ENCODE data around the gene CHCHD10.

DNA sequence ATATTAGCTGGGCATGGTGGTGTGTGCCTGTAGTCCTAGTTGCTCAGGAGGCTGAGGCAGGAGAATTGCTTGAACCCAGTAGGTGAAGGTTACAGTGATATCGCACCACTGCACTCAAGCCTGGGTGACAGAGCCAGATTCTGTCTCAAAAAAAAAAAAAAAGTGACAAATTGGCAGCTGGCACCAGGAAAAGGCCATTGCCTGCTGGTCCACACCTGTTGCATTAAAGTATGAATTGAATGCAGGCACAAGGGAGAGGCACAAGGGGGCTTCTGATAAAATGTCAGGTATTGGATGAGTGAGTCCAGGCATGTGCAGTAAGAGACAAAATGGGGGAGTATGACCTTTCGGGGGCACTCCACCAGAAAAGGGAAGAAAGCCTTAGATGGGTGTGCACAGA is 45.0 kb downstream of the CHCHD10 start:
- TF ChIP-seq POLR2A (IDR thresholded peaks at IDR 0.05; ENCODE audit: low read depth, low read length) (no peak), RCOR1 (IDR thresholded peaks at IDR 0.05; ENCODE audit: insufficient replicate concordance, low read length) (no peak), SMC3 (IDR thresholded peaks at IDR 0.05; ENCODE audit: low read depth, low read length) (no peak), MAZ (IDR thresholded peaks at IDR 0.05; ENCODE audit: borderline replicate concordance, low read depth, low read length) (no peak), FOS (IDR thresholded peaks at IDR 0.05; ENCODE audit: low read depth, low read length) (no peak), RFX5 (IDR thresholded peaks at IDR 0.05; ENCODE audit: low read depth, low read length) (no peak), BHLHE40 (IDR thresholded peaks at IDR 0.05; ENCODE audit: low read depth, low read length) (no peak), RAD21 (IDR thresholded peaks at IDR 0.05; ENCODE audit: low read length) (no peak), MAFK (IDR thresholded peaks at IDR 0.05; ENCODE audit: low read depth, low read length) (no peak), CEBPB (IDR thresholded peaks at IDR 0.05; ENCODE audit: low read depth, low read length) (no peak), CHD1 (IDR thresholded peaks at IDR 0.05; ENCODE audit: low read depth, low read length) (no peak), MXI1 (IDR thresholded peaks at IDR 0.05; ENCODE audit: borderline replicate concordance, low read depth, low read length) (no peak)
- TF ChIP-seq, protein P1, sequence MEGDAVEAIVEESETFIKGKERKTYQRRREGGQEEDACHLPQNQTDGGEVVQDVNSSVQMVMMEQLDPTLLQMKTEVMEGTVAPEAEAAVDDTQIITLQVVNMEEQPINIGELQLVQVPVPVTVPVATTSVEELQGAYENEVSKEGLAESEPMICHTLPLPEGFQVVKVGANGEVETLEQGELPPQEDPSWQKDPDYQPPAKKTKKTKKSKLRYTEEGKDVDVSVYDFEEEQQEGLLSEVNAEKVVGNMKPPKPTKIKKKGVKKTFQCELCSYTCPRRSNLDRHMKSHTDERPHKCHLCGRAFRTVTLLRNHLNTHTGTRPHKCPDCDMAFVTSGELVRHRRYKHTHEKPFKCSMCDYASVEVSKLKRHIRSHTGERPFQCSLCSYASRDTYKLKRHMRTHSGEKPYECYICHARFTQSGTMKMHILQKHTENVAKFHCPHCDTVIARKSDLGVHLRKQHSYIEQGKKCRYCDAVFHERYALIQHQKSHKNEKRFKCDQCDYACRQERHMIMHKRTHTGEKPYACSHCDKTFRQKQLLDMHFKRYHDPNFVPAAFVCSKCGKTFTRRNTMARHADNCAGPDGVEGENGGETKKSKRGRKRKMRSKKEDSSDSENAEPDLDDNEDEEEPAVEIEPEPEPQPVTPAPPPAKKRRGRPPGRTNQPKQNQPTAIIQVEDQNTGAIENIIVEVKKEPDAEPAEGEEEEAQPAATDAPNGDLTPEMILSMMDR (conservative IDR thresholded peaks at IDR 0.05; ENCODE audit: low read depth, low read length): no peak
- TF ChIP-seq, protein P2, sequence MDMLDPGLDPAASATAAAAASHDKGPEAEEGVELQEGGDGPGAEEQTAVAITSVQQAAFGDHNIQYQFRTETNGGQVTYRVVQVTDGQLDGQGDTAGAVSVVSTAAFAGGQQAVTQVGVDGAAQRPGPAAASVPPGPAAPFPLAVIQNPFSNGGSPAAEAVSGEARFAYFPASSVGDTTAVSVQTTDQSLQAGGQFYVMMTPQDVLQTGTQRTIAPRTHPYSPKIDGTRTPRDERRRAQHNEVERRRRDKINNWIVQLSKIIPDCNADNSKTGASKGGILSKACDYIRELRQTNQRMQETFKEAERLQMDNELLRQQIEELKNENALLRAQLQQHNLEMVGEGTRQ (IDR thresholded peaks at IDR 0.05; ENCODE audit: low read depth, low read length): no peak

Measured in IMR-90 (cell line).